Stimulated activated CD4-positive, alpha-beta T cell treated with anti-CD3 and anti-CD28 coated beads, Interleukin-4, amount 100 ng/mL, for 24 hours (primary cell): ENCODE measurements around the gene GPHA2.
A peak's percentile ranks its signal among the peaks of the same experiment; 100 is the strongest.
"Not testable (repeated sequence)": the region's sequence is repeated elsewhere in the genome, so short reads cannot be mapped to it uniquely, and the experiment has no call there.

Source experiments
- DNase-seq: peaks from one replicate; pipeline ENCODE4 v3.0.0-alpha.2; 2020

The GPHA2 gene, protein sequence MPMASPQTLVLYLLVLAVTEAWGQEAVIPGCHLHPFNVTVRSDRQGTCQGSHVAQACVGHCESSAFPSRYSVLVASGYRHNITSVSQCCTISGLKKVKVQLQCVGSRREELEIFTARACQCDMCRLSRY

GRCh38 chr11:64935359-64936081, at the start of gene GPHA2:
TSS of gene GPHA2 (minus strand) at chr11:64935893. CDS start at chr11:64935460, 433 bp downstream.
- no peak for DNase-seq

- not testable (repeated sequence) for DNase-seq
These were observed 47.6 kb upstream of the GPHA2 start for GRCh38 chr11:64983339-64983738.

GRCh38 chr11:64976651-64977050, 41.0 kb upstream of the GPHA2 start:
- DNase-seq: no peak

DNA sequence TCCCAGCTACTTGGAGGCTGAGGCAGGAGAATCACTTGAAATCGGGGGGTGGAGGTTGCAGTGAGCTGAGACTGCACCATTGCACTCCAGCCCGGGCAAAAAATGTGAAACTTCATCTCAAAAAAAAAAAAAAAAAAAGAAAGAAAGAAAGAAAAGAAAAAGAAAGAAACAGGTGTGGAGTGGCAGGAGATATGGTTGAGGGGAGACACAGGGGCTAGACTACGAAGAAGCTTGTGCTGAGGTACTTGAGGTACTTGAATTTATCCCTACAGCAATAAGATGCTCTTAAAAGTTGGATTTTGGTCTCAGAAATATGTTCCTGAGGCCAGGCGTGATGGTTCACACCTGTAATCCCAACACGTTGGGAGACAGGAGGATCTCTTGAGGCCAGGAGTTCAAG, 38.4 kb upstream of the GPHA2 start:
- DNase-seq: no peak

- DNase-seq: peak; percentile 91
These were observed 35.9 kb upstream of the GPHA2 start, which contains the start of gene MAJIN for GRCh38 chr11:64971421-64972233. TSS of gene MAJIN (minus strand) at chr11:64972108. CDS start at chr11:64959405, 12,703 bp downstream.

- peak; percentile 43 for DNase-seq
These were observed 35.0 kb upstream of the GPHA2 start for GRCh38 chr11:64970731-64971151.

GRCh38 chr11:64969209-64969608, 33.5 kb upstream of the GPHA2 start:
- no peak for DNase-seq

- no peak for DNase-seq
These were observed 31.7 kb upstream of the GPHA2 start for GRCh38 chr11:64967375-64967774.

- no peak for DNase-seq
These were observed 27.5 kb upstream of the GPHA2 start for GRCh38 chr11:64963072-64963631.

DNA sequence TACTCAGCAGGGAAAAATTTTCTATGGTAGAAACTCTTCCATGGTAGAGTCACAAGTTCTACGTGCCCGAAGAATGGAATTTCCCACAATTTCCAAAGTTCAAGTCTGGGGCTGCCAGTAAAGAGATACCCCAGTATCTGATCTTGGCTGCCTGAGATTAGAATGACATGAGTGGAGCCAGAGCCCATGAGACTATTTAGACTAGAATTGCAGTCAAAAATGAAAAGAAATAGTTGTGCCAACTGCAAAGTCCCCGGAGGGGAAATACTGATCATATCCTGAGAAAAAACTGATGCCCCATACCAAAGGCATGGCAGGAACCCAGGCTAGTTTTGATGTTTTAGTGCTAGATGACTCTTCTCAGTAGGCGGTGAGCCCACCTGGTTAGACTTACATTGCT, 25.0 kb upstream of the GPHA2 start:
- DNase-seq: no peak

DNA sequence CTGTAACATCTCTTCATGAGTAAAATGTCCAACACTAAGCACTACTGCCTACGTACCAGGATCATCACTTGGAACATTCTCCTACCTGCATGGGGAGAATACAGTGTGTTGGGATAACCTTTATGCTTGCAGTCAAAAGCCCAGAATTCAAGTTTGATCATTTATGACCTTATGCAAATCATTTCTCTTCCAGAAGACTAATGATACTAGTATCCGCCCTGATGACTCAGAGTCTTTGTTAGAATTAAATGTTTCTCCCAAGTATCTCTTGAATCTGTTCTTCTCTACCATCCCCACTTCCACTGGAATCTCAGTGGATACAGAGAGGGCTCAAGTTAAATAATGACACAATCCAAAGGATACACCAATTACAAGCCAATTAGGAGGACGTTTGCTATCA, 23.8 kb upstream of the GPHA2 start:
- DNase-seq: no peak

DNA sequence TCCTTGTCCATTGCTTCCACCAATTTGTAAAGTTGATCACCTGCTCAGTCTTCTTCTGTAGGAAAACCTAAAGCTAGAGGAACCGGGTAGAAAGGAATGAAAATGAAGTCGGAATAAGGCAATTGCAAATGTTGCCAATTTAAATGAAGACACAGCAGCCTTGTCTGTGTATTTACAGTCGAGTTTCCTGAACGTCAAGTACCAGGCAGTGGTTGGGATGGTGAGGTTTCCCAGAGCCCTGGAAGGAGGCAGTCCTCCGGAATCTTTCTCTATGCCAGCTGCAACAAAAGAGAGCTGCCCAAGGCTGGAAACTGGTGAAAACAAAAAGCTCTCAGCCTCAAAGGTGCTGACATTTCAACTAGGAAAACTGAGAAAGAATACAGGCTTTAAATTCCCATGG, 18.5 kb upstream of the GPHA2 start:
- DNase-seq: no peak

GRCh38 chr11:64951529-64951928, 15.8 kb upstream of the GPHA2 start:
- DNase-seq: no peak

GRCh38 chr11:64947208-64947814, 11.6 kb upstream of the GPHA2 start:
- no peak for DNase-seq

DNA sequence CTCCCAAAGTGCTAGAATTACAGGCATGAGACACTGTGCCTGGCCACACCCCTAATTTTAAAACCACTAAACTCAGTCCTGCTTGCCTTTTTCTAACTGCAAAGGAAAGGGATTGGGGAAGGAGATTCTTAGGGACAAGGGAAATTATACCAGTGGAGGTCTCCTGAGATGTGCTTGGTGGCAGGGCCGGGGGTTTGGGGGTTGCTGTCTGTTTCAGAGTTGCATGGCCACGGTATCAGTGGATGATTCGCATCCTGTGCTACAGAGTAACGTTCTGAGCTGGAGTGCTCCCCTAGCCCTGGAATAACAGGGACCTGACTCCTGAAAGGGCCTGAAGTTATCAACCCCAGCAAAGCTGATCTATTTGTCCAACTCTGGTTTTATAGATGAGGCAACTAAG, 846 bp upstream of the GPHA2 start:
- DNase-seq: no peak

- no peak for DNase-seq
These were observed 873 bp downstream of the GPHA2 start for GRCh38 chr11:64934682-64935358.

- DNase-seq: no peak
These were observed 1.6 kb downstream of the GPHA2 start for GRCh38 chr11:64933935-64934681.

DNA sequence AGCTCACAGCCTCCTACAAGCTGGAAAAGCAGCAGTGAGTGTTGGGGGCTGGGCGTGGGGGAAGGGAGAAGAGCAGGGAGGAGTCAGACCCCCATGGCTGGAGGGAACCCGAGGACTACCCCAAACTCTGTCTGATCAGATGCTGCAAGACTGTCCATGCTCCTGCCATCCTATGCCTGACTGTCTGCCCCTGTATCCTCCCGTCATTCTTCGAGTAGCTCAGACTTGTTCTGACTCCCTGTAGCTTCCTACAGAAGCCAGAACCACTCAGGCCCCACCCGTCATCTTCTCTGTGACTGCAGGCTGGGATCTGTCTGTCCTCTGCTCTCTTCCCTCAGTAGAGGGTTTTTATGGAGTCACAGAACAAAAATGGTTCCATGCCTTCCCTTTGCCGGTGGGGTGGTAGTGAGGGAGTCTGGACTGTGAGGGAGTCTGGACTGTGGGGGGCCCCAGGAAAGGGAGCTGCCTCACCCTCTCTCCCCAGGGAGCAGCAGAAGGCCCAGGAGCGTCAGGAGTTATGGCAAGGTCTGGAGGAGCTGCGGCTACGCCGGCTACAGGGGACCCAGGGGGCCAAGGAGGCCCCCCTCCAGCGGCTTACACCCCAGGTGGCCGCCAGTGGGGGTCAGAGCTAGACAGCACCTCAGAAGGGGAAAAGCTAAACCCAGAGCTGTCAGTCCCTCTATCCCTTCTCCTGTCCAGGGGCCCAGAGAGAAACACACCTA, 2.3 kb downstream of the GPHA2 start:
- no peak for DNase-seq

DNA sequence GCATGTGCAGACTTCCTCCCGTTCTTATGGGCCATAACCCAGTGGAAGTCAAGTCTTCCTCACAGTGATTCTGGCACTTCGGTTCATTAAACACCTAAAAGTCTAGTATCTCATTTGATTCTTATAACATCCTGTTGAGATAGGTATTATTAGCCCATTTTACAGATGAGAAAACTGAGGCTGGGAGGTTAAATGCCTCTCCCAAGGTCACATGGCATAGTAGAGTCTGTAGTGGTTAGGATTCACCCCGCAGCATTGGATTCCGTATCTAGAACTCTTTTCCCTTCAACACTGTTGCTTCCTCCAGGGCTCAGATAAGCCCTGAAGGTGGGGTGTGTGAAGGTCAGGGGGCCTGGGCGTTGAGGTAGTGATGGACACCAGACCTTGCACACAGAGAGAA, 3.4 kb downstream of the GPHA2 start:
- no peak for DNase-seq

GRCh38 chr11:64931290-64931689, 4.4 kb downstream of the GPHA2 start:
- DNase-seq: no peak

DNA sequence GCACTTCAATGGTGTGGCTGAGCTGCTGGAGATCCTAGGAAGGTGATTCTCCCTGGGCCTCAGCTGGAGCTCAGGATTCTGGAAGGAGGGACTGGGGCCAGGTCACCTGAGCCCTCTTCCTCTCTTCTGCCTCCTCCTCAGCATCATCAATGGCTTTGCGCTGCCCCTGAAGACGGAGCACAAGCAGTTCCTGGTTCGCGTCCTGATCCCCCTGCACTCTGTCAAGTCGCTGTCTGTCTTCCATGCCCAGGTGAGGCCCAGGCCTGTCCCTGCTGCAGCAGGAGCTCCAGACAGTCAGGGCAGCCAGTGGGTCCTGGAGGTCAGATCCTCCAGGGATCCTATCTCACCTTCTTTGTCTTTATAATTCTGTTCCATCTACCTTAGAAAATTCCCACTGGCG, 5.4 kb downstream of the GPHA2 start:
- no peak for DNase-seq
